ENCODE measurements around the gene ZNF414. TPM values are rescaled to one million over a fixed set of nuclear protein-coding genes. Genes with fewer than 3 reads are reported as not detected.
"Not testable (repeated sequence)": the region's sequence is repeated elsewhere in the genome, so short reads cannot be mapped to it uniquely, and the experiment has no call there.

Gene ZNF414
- total and polyA plus RNA-seq, 9 of the 15 experiments (the other 6 are each of a cell fraction or from before 2014, with no cell fraction given) = 0.03 to 27.2 (median 2.2) TPM; not detected in 2

GRCh38 chr19:8553729-8554128 lies 39.8 kb upstream of the ZNF414 start:
- H3K9me1 ChIP-seq (ENCODE audit: control insufficient read depth, insufficient read depth, low read length); H3K4me3 ChIP-seq; H3K79me2 ChIP-seq (ENCODE audit: control insufficient read depth, insufficient read depth, low read length); H2AFZ ChIP-seq (ENCODE audit: low read depth, low read length); H3K9ac ChIP-seq (ENCODE audit: insufficient read depth in 1 of 2, low read depth in 2 of 2, low read length in 2 of 2); H3K4me2 ChIP-seq (ENCODE audit: insufficient read depth, low read length); BruUV-seq (replicated peaks); H3K4me1 ChIP-seq (replicated peaks in 1 of 2; ENCODE audit: control insufficient read depth in 2 of 2, insufficient read depth in 2 of 2, low read length in 2 of 2); ATAC-seq; FAIRE-seq; H4K20me1 ChIP-seq (replicated peaks; ENCODE audit: control insufficient read depth, insufficient read depth, low read length); H3K27ac ChIP-seq (ENCODE audit: extremely low read depth, low read depth, low read length); H3K36me3 ChIP-seq (ENCODE audit: control insufficient read depth, insufficient read depth, low read length); in situ Hi-C loops (cut with MboI); CTCF ChIA-PET (ENCODE audit: low intra/inter-chr PET ratio); DNase-seq (ENCODE audit: extremely low read depth in 1 of 4, low spot score in 3 of 4); H3K27me3 ChIP-seq (ENCODE audit: control insufficient read depth in 2 of 2, insufficient read depth in 2 of 2, low read length in 2 of 2); H3K9me3 ChIP-seq (replicated peaks; ENCODE audit: control insufficient read depth, insufficient read depth, low read depth, low read length); intact Hi-C loops (cut with micrococcal nuclease); POLR2A ChIA-PET: not testable (repeated sequence)
- WGBS (ENCODE audit: insufficient coverage, low coverage, missing lambda C conversion rate) = 53% methylated on average over 5 of the region's 7 CpGs

GRCh38 chr19:8552810-8553209 lies 38.8 kb upstream of the ZNF414 start:
- CTCF ChIA-PET (ENCODE audit: low intra/inter-chr PET ratio) = no interaction called here
- POLR2A ChIA-PET = no interaction called here
- Histone ChIP-seq H3K9me1 (ENCODE audit: control insufficient read depth, insufficient read depth, low read length) (no peaks in the 10 kb centered on the region), H3K27me3 (ENCODE audit: control insufficient read depth in 2 of 2, insufficient read depth in 2 of 2, low read length in 2 of 2) (peaks cover 2 to 9% of the 10 kb centered on the region in 2 experiments; a peak in 2 of 5 replicates), H3K4me2 (ENCODE audit: insufficient read depth, low read length) (peak overlapping the region; percentile 28; the same call in 1 of the 2 replicates), H3K79me2 (ENCODE audit: control insufficient read depth, insufficient read depth, low read length) (no peaks in the 10 kb centered on the region), H2AFZ (ENCODE audit: low read depth, low read length) (peak overlapping the region; percentile 75), H3K4me1 (replicated peaks in 1 of 2; ENCODE audit: control insufficient read depth in 2 of 2, insufficient read depth in 2 of 2, low read length in 2 of 2) (peaks cover 0 to 8% of the 10 kb centered on the region in 2 experiments; a peak in 2 of 5 replicates), H4K20me1 (replicated peaks; ENCODE audit: control insufficient read depth, insufficient read depth, low read length) (no peaks in the 10 kb centered on the region), H3K36me3 (ENCODE audit: control insufficient read depth, insufficient read depth, low read length) (no peaks in the 10 kb centered on the region), H3K27ac (ENCODE audit: extremely low read depth, low read depth, low read length) (no peak overlapping the region), H3K9ac (ENCODE audit: insufficient read depth in 1 of 2, low read depth in 2 of 2, low read length in 2 of 2) (no peak overlapping the region), H3K4me3 (no peak overlapping the region), H3K9me3 (replicated peaks; ENCODE audit: control insufficient read depth, insufficient read depth, low read depth, low read length) (no peaks in the 10 kb centered on the region)
- in situ Hi-C loops (cut with MboI) (no loop called here), intact Hi-C loops (cut with micrococcal nuclease) (no loop called here)
- no TSS peak for BruUV-seq (replicated peaks)
- peak; percentile 86 for ATAC-seq
- FAIRE-seq = peak; percentile 81
- 48% methylated on average over 10 of the region's 10 CpGs for WGBS (ENCODE audit: insufficient coverage, low coverage, missing lambda C conversion rate)
- DNase-seq (ENCODE audit: extremely low read depth in 1 of 4, low spot score in 3 of 4) = peak; percentile 35 to 71 (median 60)
- TF ChIP-seq BMI1 (IDR thresholded peaks at IDR 0.05; ENCODE audit: low read length) (no peak), HMBOX1 (IDR thresholded peaks at IDR 0.05) (no peak), FUS (optimal IDR thresholded peaks at IDR 0.05; ENCODE audit: low read depth, low read length) (no peak), XRCC5 (IDR thresholded peaks at IDR 0.05; ENCODE audit: low read depth, low read length) (peak; percentile 66; the same call in 1 of the 2 replicates), SP1 (CRISPR knock-in tag; IDR thresholded peaks at IDR 0.05) (no peak), FOXK2 (conservative IDR thresholded peaks at IDR 0.05 in 1 of 2, IDR thresholded peaks at IDR 0.05 in 1 of 2; ENCODE audit: low read depth in 2 of 2) (0 out of 4 replicates have a peak, but pooled peaks of 1 of the 2 experiments have one; percentile 14), NR2C1 (IDR thresholded peaks at IDR 0.05) (0 out of 2 replicates have a peak, but pooled peaks have one; percentile 35), NR2C1 (tag; IDR thresholded peaks at IDR 0.05) (peak; percentile 70)

Data from K562 (cell line).